ENCODE data around the gene FAT4. TPM values are rescaled to one million over a fixed set of nuclear protein-coding genes. Genes with fewer than 3 reads are reported as not detected.

FAT4 gene
- total RNA-seq, 1 donor from 2014 or later = 16.8 TPM

GRCh38 chr4:125319311-125319710 lies 4.6 kb downstream of the FAT4 start:
- peak overlapping the region; percentile 87 to 97 for H3K4me3 ChIP-seq
- no peak overlapping the region for H3K27ac ChIP-seq
- peaks cover 0 to 26% of the 10 kb centered on the region in 2 donors for H3K4me1 ChIP-seq
- no peaks in the 10 kb centered on the region for H3K27me3 ChIP-seq
- no peaks in the 10 kb centered on the region for H3K36me3 ChIP-seq
- intact Hi-C loops (cut with DNase I) = loop anchor here (5.0 kb wide), 1 partner anchor 678 kb away; no protein-coding TSS in a partner anchor
- no peak for DNase-seq (ENCODE audit: low spot score in 2 of 2)
- no peaks in the 10 kb centered on the region for H3K9me3 ChIP-seq
- TF ChIP-seq, protein P1, sequence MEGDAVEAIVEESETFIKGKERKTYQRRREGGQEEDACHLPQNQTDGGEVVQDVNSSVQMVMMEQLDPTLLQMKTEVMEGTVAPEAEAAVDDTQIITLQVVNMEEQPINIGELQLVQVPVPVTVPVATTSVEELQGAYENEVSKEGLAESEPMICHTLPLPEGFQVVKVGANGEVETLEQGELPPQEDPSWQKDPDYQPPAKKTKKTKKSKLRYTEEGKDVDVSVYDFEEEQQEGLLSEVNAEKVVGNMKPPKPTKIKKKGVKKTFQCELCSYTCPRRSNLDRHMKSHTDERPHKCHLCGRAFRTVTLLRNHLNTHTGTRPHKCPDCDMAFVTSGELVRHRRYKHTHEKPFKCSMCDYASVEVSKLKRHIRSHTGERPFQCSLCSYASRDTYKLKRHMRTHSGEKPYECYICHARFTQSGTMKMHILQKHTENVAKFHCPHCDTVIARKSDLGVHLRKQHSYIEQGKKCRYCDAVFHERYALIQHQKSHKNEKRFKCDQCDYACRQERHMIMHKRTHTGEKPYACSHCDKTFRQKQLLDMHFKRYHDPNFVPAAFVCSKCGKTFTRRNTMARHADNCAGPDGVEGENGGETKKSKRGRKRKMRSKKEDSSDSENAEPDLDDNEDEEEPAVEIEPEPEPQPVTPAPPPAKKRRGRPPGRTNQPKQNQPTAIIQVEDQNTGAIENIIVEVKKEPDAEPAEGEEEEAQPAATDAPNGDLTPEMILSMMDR (IDR thresholded peaks at IDR 0.05) = no peak

GRCh38 chr4:125321709-125322365 lies 7.1 kb downstream of the FAT4 start:
- intact Hi-C loops (cut with DNase I) = no loop called here
- Histone ChIP-seq H3K36me3 (no peaks in the 10 kb centered on the region), H3K27me3 (no peaks in the 10 kb centered on the region), H3K4me1 (peaks cover 0 to 28% of the 10 kb centered on the region in 2 donors), H3K9me3 (no peaks in the 10 kb centered on the region), H3K4me3 (peak overlapping the region; percentile 16 to 55), H3K27ac (peak overlapping the region; percentile 36 to 71)
- DNase-seq (ENCODE audit: low spot score in 2 of 2) = no peak
- TF ChIP-seq, protein P1 (IDR thresholded peaks at IDR 0.05) = no peak

GRCh38 chr4:125322366-125322730 lies 7.6 kb downstream of the FAT4 start:
- peak overlapping the region; percentile 16 to 55 for H3K4me3 ChIP-seq
- H3K27ac ChIP-seq = peak overlapping the region; percentile 36 to 71
- no peaks in the 10 kb centered on the region for H3K27me3 ChIP-seq
- TF ChIP-seq, protein P1 (IDR thresholded peaks at IDR 0.05) = no peak
- H3K4me1 ChIP-seq = peaks cover 0 to 28% of the 10 kb centered on the region in 2 donors
- H3K9me3 ChIP-seq = no peaks in the 10 kb centered on the region
- H3K36me3 ChIP-seq = no peaks in the 10 kb centered on the region
- DNase-seq (ENCODE audit: low spot score in 2 of 2) = no peak
- intact Hi-C loops (cut with DNase I) = no loop called here

GRCh38 chr4:125323654-125324053 lies 8.9 kb downstream of the FAT4 start:
- no peak for DNase-seq (ENCODE audit: low spot score in 2 of 2)
- peaks cover 0 to 22% of the 10 kb centered on the region in 2 donors for H3K4me1 ChIP-seq
- no peaks in the 10 kb centered on the region for H3K27me3 ChIP-seq
- no peak overlapping the region for H3K27ac ChIP-seq
- intact Hi-C loops (cut with DNase I) = no loop called here
- H3K9me3 ChIP-seq = no peaks in the 10 kb centered on the region
- H3K4me3 ChIP-seq = peak overlapping the region; percentile 20 to 55
- TF ChIP-seq, protein P1 (IDR thresholded peaks at IDR 0.05) = no peak
- H3K36me3 ChIP-seq = no peaks in the 10 kb centered on the region

DNA sequence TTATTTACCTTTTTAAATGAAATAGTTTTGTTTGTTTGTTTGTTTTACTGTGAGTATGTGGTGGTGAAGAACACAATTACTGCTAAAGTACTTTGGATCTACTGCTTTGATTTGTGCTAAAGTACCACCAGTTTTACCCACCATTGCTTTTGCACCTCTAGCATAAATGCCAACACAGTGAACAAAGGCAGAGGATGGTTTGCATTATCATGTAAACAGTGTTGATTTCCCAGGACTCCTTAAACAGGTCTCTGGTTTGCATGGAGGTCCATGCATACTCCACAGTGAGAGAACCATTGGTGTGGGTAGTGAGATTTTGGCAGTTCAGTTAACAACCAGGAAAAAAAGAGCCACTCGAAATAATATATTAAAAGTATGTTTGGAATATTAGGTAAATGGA lies 11.0 kb downstream of the FAT4 start:
- H3K4me1 ChIP-seq = peaks cover 0 to 17% of the 10 kb centered on the region in 2 donors
- H3K27me3 ChIP-seq = no peaks in the 10 kb centered on the region
- intact Hi-C loops (cut with DNase I) = no loop called here
- DNase-seq (ENCODE audit: low spot score in 2 of 2) = no peak
- no peak overlapping the region for H3K27ac ChIP-seq
- H3K4me3 ChIP-seq = no peak overlapping the region
- no peaks in the 10 kb centered on the region for H3K36me3 ChIP-seq
- H3K9me3 ChIP-seq = no peaks in the 10 kb centered on the region
- TF ChIP-seq, protein P1 (IDR thresholded peaks at IDR 0.05) = no peak
